GM23248 (cell line): ENCODE data around the gene CCDC78. TPM values are rescaled to one million over a fixed set of nuclear protein-coding genes. Genes with fewer than 3 reads are reported as not detected.

Source experiments
- DNase-seq: peaks from one replicate; pipeline ENCODE4 v3.0.0-alpha.2; 2015
- H2AFZ ChIP-seq: fragments of 200-600 bp; sonication (generic); 2 replicates; pipeline ENCODE4 v1.6.1; 2016; ENCODE audit warnings: antibody characterized with exemption
- H3F3A ChIP-seq: fragments of 200-600 bp; sonication (generic); 2 replicates; pipeline ENCODE4 v1.6.1; 2016; ENCODE audit warnings: mild to moderate bottlenecking, antibody characterized with exemption, mixed run types; ENCODE audit not compliant: insufficient read depth
- H3K27ac ChIP-seq: fragments of 200-600 bp; sonication (generic); 2 replicates; pipeline ENCODE4 v1.5.1; 2016; ENCODE audit warnings: mild to moderate bottlenecking
- H3K27me3 ChIP-seq: fragments of 200-600 bp; sonication (generic); replicated peaks from 2 replicates; pipeline ENCODE4 v1.6.1; 2016; ENCODE audit warnings: mild to moderate bottlenecking; ENCODE audit not compliant: insufficient read depth
- H3K36me3 ChIP-seq: fragments of 200-600 bp; sonication (generic); 2 replicates; pipeline ENCODE4 v1.6.1; 2016; ENCODE audit warnings: low read depth, mild to moderate bottlenecking
- H3K4me1 ChIP-seq: fragments of 200-600 bp; sonication (generic); 2 replicates; pipeline ENCODE4 v1.6.1; 2016; ENCODE audit warnings: mild to moderate bottlenecking; ENCODE audit not compliant: insufficient read depth
- H3K4me2 ChIP-seq: fragments of 200-600 bp; sonication (generic); one replicate; pipeline ENCODE4 v1.6.1; 2016; ENCODE audit warnings: mild to moderate bottlenecking; ENCODE audit not compliant: unreplicated experiment
- H3K4me3 ChIP-seq: fragments of 200-600 bp; sonication (generic); 2 replicates; pipeline ENCODE4 v1.5.1; 2016; ENCODE audit warnings: mild to moderate bottlenecking
- H3K79me2 ChIP-seq: fragments of 200-600 bp; sonication (generic); 2 replicates; pipeline ENCODE4 v1.6.1; 2016; ENCODE audit warnings: mild to moderate bottlenecking; ENCODE audit not compliant: insufficient read depth
- H3K9ac ChIP-seq: fragments of 200-600 bp; sonication (generic); 2 replicates; pipeline ENCODE4 v1.6.1; 2016; ENCODE audit warnings: mild to moderate bottlenecking
- H3K9me2 ChIP-seq: fragments of 200-600 bp; sonication (generic); 2 replicates; pipeline ENCODE4 v1.6.1; 2016; ENCODE audit warnings: mixed run types, mild to moderate bottlenecking, moderate library complexity; ENCODE audit not compliant: insufficient read depth
- H3K9me3 ChIP-seq: fragments of 200-600 bp; sonication (generic); one replicate; pipeline ENCODE4 v1.6.1; 2017; ENCODE audit warnings: low read depth
- H4K20me1 ChIP-seq: fragments of 200-600 bp; sonication (generic); 2 replicates; pipeline ENCODE4 v1.6.0; 2016; ENCODE audit not compliant: insufficient read depth
- EZH2 ChIP-seq: fragments of 200-600 bp; sonication (generic); IDR thresholded peaks from 2 replicates; pipeline ENCODE4 v1.6.1; 2018; ENCODE audit warnings: antibody characterized with exemption, mild to moderate bottlenecking; ENCODE audit not compliant: insufficient read depth, poor library complexity, severe bottlenecking
- EZH2phosphoT487 ChIP-seq: fragments of 200-600 bp; sonication (generic); IDR thresholded peaks from 2 replicates; pipeline ENCODE4 v1.6.1; 2018; ENCODE audit warnings: antibody characterized with exemption, moderate library complexity, mild to moderate bottlenecking, low read depth; ENCODE audit not compliant: insufficient read depth
- WGBS, 2 experiments: methylation state at CpG; one replicate each; pipeline ENCODE4 v1.1.6; 2015 to 2017; ENCODE audit warnings: low lambda C conversion rate in 2 of 2, low coverage in 1 of 2; ENCODE audit errors: missing lambda C conversion rate in 2 of 2; 5-methylcytosine and 5-hydroxymethylcytosine counted together
- in situ Hi-C: fragments of 300-500 bp; cut with MboI; formaldehyde crosslinking; loops from 2 replicates; pipeline ENCODE4 v1.15.0; 2020
- polyA plus RNA-seq: library from polyadenylated mRNA; unstranded; fragments of >200 nt; fragmentation: Nextera tagmentation; extraction: Ambion mirVana; gene quantifications from 2 replicates; pipeline ENCODE4 v1.2.1, GENCODE V29; 2016
- total RNA-seq: library from RNA; depleted of rRNA; stranded (reverse); fragments of >200 nt; shearing (Covaris generic); gene quantifications from 2 replicates; pipeline ENCODE4 v1.2.3, GENCODE V29; 2014

CCDC78 gene
- total and polyA plus RNA-seq, 2 experiments from 2014 or later: 0.78 to 9.5 TPM

GRCh38 chr16:733382-734207, 7.4 kb upstream of the CCDC78 start:
- Histone ChIP-seq H4K20me1 (no peaks in the 10 kb centered on the region), H3K27me3 (no peaks in the 10 kb centered on the region), H3K79me2 (no peaks in the 10 kb centered on the region), H2AFZ (no peak overlapping the region), H3K4me2 (no peak overlapping the region), H3K9ac (no peak overlapping the region), H3K4me1 (no peaks in the 10 kb centered on the region), H3K36me3 (no peaks in the 10 kb centered on the region), H3K9me3 (no peaks in the 10 kb centered on the region), H3K9me2 (no peaks in the 10 kb centered on the region), H3K4me3 (no peak overlapping the region), H3K27ac (no peak overlapping the region), H3F3A (no peaks in the 10 kb centered on the region)
- WGBS, 2 experiments: 92% methylated on average over 26 to 30 of the region's 34 CpGs
- in situ Hi-C loops: no loop called here
- TF ChIP-seq EZH2phosphoT487: no peak
- no peak for TF ChIP-seq EZH2
- DNase-seq: no peak

GRCh38 chr16:732936-733335, 6.7 kb upstream of the CCDC78 start:
- peak; percentile 49 for DNase-seq
- no peaks in the 10 kb centered on the region for H3F3A ChIP-seq
- H3K4me2 ChIP-seq: no peak overlapping the region
- 90 to 94% methylated on average over 13 of the region's 13 CpGs for WGBS, 2 experiments
- no peak overlapping the region for H3K9ac ChIP-seq
- H3K27me3 ChIP-seq: no peaks in the 10 kb centered on the region
- H3K27ac ChIP-seq: no peak overlapping the region
- in situ Hi-C loops: no loop called here
- H3K4me3 ChIP-seq: no peak overlapping the region
- H3K36me3 ChIP-seq: no peaks in the 10 kb centered on the region
- no peaks in the 10 kb centered on the region for H3K79me2 ChIP-seq
- H3K4me1 ChIP-seq: no peaks in the 10 kb centered on the region
- H4K20me1 ChIP-seq: no peaks in the 10 kb centered on the region
- no peaks in the 10 kb centered on the region for H3K9me3 ChIP-seq
- TF ChIP-seq EZH2phosphoT487 (no peak), EZH2 (no peak)
- no peak overlapping the region for H2AFZ ChIP-seq
- no peaks in the 10 kb centered on the region for H3K9me2 ChIP-seq

- Histone ChIP-seq H2AFZ (no peak overlapping the region), H3K27ac (no peak overlapping the region), H3K9ac (no peak overlapping the region), H3K27me3 (no peaks in the 10 kb centered on the region), H3K36me3 (no peaks in the 10 kb centered on the region), H3K9me3 (no peaks in the 10 kb centered on the region), H3K4me3 (no peak overlapping the region), H3K79me2 (no peaks in the 10 kb centered on the region), H3K4me1 (no peaks in the 10 kb centered on the region), H3K4me2 (no peak overlapping the region), H3K9me2 (no peaks in the 10 kb centered on the region), H4K20me1 (no peaks in the 10 kb centered on the region), H3F3A (no peaks in the 10 kb centered on the region)
- WGBS, 2 experiments: 89 to 90% methylated on average over 12 of the region's 12 CpGs
- DNase-seq: no peak
- in situ Hi-C loops: no loop called here
- no peak for TF ChIP-seq EZH2phosphoT487
- TF ChIP-seq EZH2: no peak
These were observed 6.1 kb upstream of the CCDC78 start for GRCh38 chr16:732332-732731.

- DNase-seq: no peak
- no peaks in the 10 kb centered on the region for H3K36me3 ChIP-seq
- H3K27ac ChIP-seq: no peak overlapping the region
- no peaks in the 10 kb centered on the region for H3K4me1 ChIP-seq
- no peaks in the 10 kb centered on the region for H3K27me3 ChIP-seq
- no peaks in the 10 kb centered on the region for H3F3A ChIP-seq
- in situ Hi-C loops: no loop called here
- H2AFZ ChIP-seq: no peak overlapping the region
- H4K20me1 ChIP-seq: no peaks in the 10 kb centered on the region
- H3K4me2 ChIP-seq: no peak overlapping the region
- no peak overlapping the region for H3K4me3 ChIP-seq
- H3K9me2 ChIP-seq: no peaks in the 10 kb centered on the region
- 86 to 90% methylated on average over 20 to 22 of the region's 22 CpGs for WGBS, 2 experiments
- no peaks in the 10 kb centered on the region for H3K9me3 ChIP-seq
- H3K9ac ChIP-seq: no peak overlapping the region
- TF ChIP-seq EZH2phosphoT487: no peak
- no peak for TF ChIP-seq EZH2
- no peaks in the 10 kb centered on the region for H3K79me2 ChIP-seq
These were observed 4.6 kb upstream of the CCDC78 start for GRCh38 chr16:730666-731509.
